ENCODE results near the gene WNT7B. TPM values are rescaled to one million over a fixed set of nuclear protein-coding genes. Genes with fewer than 3 reads are reported as not detected.

Gene WNT7B
- total RNA-seq, 2 experiments from 2014 or later: not detected

DNA sequence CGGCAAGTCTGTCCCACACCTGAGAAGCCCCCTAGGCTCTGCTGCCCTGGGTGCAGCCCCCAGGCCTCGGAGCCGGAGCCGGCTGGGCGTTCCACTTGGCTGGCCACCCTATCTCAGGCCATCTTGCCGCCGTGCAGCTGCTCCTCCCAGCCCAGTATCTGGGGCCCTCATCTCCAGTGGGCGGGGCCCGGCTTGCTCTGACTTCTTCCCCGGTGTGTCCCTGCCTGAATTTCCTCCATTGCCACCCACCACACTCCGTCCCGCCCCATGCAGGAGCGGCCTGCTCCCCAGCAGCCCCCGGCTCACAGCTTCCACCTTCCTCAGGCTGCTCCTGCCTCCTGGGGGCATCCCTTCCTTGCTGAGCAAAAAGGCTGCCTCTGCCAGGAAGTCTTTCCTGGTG is 46.6 kb downstream of the WNT7B start:
- DNase-seq: no peak
- ATAC-seq (ENCODE audit: poor library complexity): no peak
- Histone ChIP-seq H3K27me3 (ENCODE audit: control insufficient read depth in 1 of 2, insufficient read depth in 2 of 2, low read length in 2 of 2) (peaks cover 0 to 9% of the 10 kb centered on the region in 2 experiments), H3K4me1 (ENCODE audit: insufficient read depth, low read length) (no peaks in the 10 kb centered on the region), H3K4me3 (ENCODE audit: low read length) (no peak overlapping the region), H3K9me3 (ENCODE audit: control insufficient read depth in 1 of 2, insufficient read depth in 1 of 2, low read length in 2 of 2) (peaks cover 0 to 6% of the 10 kb centered on the region in 2 experiments), H3K36me3 (ENCODE audit: insufficient read depth, low read length) (no peaks in the 10 kb centered on the region), H3K27ac (ENCODE audit: low read depth in 1 of 2, low read length in 2 of 2) (no peak overlapping the region)
- intact Hi-C loops (cut with DNase I, micrococcal nuclease): no loop called here
- peaks cover 20% of the 10 kb centered on the region for H3K27me3 Mint-ChIP-seq
- no peak overlapping the region for H3K27ac Mint-ChIP-seq
- TF ChIP-seq CTCF (IDR thresholded peaks at IDR 0.05): no peak
- ChIA-PET POLR2A (no interaction called here), CTCF (no interaction called here)
- no peaks in the 10 kb centered on the region for H3K4me1 Mint-ChIP-seq (ENCODE audit: low read depth)
- no peaks in the 10 kb centered on the region for H3K36me3 Mint-ChIP-seq (ENCODE audit: low read depth)
- H3K9me3 Mint-ChIP-seq: no peaks in the 10 kb centered on the region
- H3K4me3 Mint-ChIP-seq: no peak overlapping the region

DNA sequence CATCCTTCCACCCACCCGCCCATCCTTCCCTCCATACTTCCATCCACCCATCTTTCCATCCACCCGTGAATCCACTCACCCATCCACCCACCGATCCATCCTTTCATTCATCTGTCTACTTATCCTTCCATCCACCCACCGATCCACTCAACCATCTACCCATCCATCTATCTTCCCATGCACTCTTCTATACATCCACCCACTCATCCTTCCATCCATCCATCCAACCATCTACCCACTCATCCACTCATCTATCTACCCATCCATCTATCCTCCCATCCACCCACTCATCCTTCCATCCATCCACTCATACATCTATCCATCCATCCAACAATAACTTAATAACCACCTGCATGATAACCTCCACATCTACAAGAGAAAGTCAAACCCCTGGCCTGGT is 47.3 kb downstream of the WNT7B start:
- ATAC-seq (ENCODE audit: poor library complexity) (no peak), DNase-seq (no peak)
- Histone ChIP-seq H3K36me3 (ENCODE audit: insufficient read depth, low read length) (no peaks in the 10 kb centered on the region), H3K4me3 (ENCODE audit: low read length) (no peak overlapping the region), H3K27ac (ENCODE audit: low read depth in 1 of 2, low read length in 2 of 2) (no peak overlapping the region), H3K4me1 (ENCODE audit: insufficient read depth, low read length) (no peaks in the 10 kb centered on the region), H3K27me3 (ENCODE audit: control insufficient read depth in 1 of 2, insufficient read depth in 2 of 2, low read length in 2 of 2) (peaks cover 0 to 5% of the 10 kb centered on the region in 2 experiments), H3K9me3 (ENCODE audit: control insufficient read depth in 1 of 2, insufficient read depth in 1 of 2, low read length in 2 of 2) (peaks cover 0 to 6% of the 10 kb centered on the region in 2 experiments)
- no peak overlapping the region for H3K27ac Mint-ChIP-seq
- no peaks in the 10 kb centered on the region for H3K4me1 Mint-ChIP-seq (ENCODE audit: low read depth)
- peaks cover 20% of the 10 kb centered on the region for H3K27me3 Mint-ChIP-seq
- TF ChIP-seq CTCF (IDR thresholded peaks at IDR 0.05): no peak
- no peaks in the 10 kb centered on the region for H3K9me3 Mint-ChIP-seq
- intact Hi-C loops (cut with DNase I, micrococcal nuclease): no loop called here
- H3K36me3 Mint-ChIP-seq (ENCODE audit: low read depth): no peaks in the 10 kb centered on the region
- ChIA-PET POLR2A (no interaction called here), CTCF (no interaction called here)
- no peak overlapping the region for H3K4me3 Mint-ChIP-seq

- intact Hi-C loops (cut with DNase I, micrococcal nuclease): no loop called here
- POLR2A ChIA-PET: no interaction called here
- Histone ChIP-seq H3K36me3 (ENCODE audit: insufficient read depth, low read length) (no peaks in the 10 kb centered on the region), H3K27me3 (ENCODE audit: control insufficient read depth in 1 of 2, insufficient read depth in 2 of 2, low read length in 2 of 2) (peaks cover 0 to 5% of the 10 kb centered on the region in 2 experiments), H3K9me3 (ENCODE audit: control insufficient read depth in 1 of 2, insufficient read depth in 1 of 2, low read length in 2 of 2) (peaks cover 0 to 6% of the 10 kb centered on the region in 2 experiments), H3K4me3 (ENCODE audit: low read length) (no peak overlapping the region), H3K4me1 (ENCODE audit: insufficient read depth, low read length) (no peaks in the 10 kb centered on the region), H3K27ac (ENCODE audit: low read depth in 1 of 2, low read length in 2 of 2) (no peak overlapping the region)
- TF ChIP-seq CTCF (IDR thresholded peaks at IDR 0.05): no peak
- CTCF ChIA-PET: no interaction called here
- H3K27me3 Mint-ChIP-seq: peaks cover 19% of the 10 kb centered on the region
- no peaks in the 10 kb centered on the region for H3K9me3 Mint-ChIP-seq
- no peaks in the 10 kb centered on the region for H3K4me1 Mint-ChIP-seq (ENCODE audit: low read depth)
- DNase-seq (no peak), ATAC-seq (ENCODE audit: poor library complexity) (no peak)
- H3K4me3 Mint-ChIP-seq: no peak overlapping the region
- H3K36me3 Mint-ChIP-seq (ENCODE audit: low read depth): no peaks in the 10 kb centered on the region
- no peak overlapping the region for H3K27ac Mint-ChIP-seq
Measured at GRCh38 chr22:45928726-45929368, 48.1 kb downstream of the WNT7B start.

Data from CD4-positive, alpha-beta T cell (primary cell).